Right lobe of liver (tissue), 6 donors: ENCODE data around the gene CDC42EP3. TPM values are rescaled to one million over a fixed set of nuclear protein-coding genes. Genes with fewer than 3 reads are reported as not detected.

Experiments used
- ATAC-seq, 4 donors: fragments of 200-7000 bp; cut with Tn5 transposase; one replicate each; pipeline ENCODE4 v1.9.1; 2020; ENCODE audit warnings: mild to moderate bottlenecking in 4 of 4, moderate library complexity in 4 of 4
- DNase-seq, 3 donors: peaks; one replicate each; pipeline ENCODE4 v3.0.0-alpha.2; 2020
- H3K27ac ChIP-seq, 3 donors: fragments of 200-600 bp; one replicate each; pipeline ENCODE4 v1.8.0; 2022
- H3K27me3 ChIP-seq, 2 donors: fragments of 200-600 bp; one replicate each; pipeline ENCODE4 v1.8.0; 2022
- H3K36me3 ChIP-seq, 4 donors: fragments of 200-600 bp; sonication (generic) in 1 of 4; one replicate each; pipeline versions ENCODE4 v1.5.1 to v1.8.0; 2017 to 2022; ENCODE audit warnings: control low read depth in 1 of 4
- H3K4me1 ChIP-seq, 4 donors: fragments of 200-600 bp; sonication (generic) in 1 of 4; one replicate each; pipeline versions ENCODE4 v1.5.1 to v1.8.0; 2017 to 2022; ENCODE audit warnings: control low read depth in 1 of 4
- H3K4me3 ChIP-seq, 3 donors: fragments of 200-600 bp; one replicate each; pipeline ENCODE4 v1.8.0; 2022
- H3K9me3 ChIP-seq, 4 donors: fragments of 200-600 bp; sonication (generic) in 1 of 4; one replicate each; pipeline versions ENCODE4 v1.5.1 to v1.8.0; 2017 to 2022; ENCODE audit warnings: control low read depth in 1 of 4
- POLR2A ChIP-seq: fragments of 450-650 bp; IDR thresholded peaks from one replicate; pipeline ENCODE4 v1.6.1; 2017; ENCODE audit warnings: antibody characterized with exemption, mild to moderate bottlenecking
- WGBS: methylation state at CpG from one replicate; pipeline ENCODE4 v1.1.6; 2018; ENCODE audit warnings: low coverage, low lambda C conversion rate; ENCODE audit not compliant: insufficient coverage; ENCODE audit errors: missing lambda C conversion rate; 5-methylcytosine and 5-hydroxymethylcytosine counted together
- intact Hi-C, 2 donors: fragments of 100-400 bp; cut with DNase I; formaldehyde crosslinking; loops; one replicate each; pipeline versions ENCODE4 v1.11.2 to v1.14.1; 2022
- total RNA-seq, 6 experiments: library from RNA; depleted of rRNA in 2 of 6; stranded (reverse); fragments of >200 nt in 2 of 6; fragmentation: NEBNext Ultra II Directional in 3 of 6; extraction: Animal tissue kit (Norgen Biotek cat#: 25700) in 3 of 6; gene quantifications; one replicate each; pipeline versions ENCODE4 v1.1.0 to v1.2.4, GENCODE V29; 2016 to 2023
- TF ChIP-seq, protein P1 (sequence below), 4 donors: fragments of 200-600 bp in 3 of 4; fragments of 450-650 bp in 1 of 4; IDR thresholded peaks; one replicate each; pipeline versions ENCODE4 v1.5.1 to v1.8.0; 2016 to 2022; ENCODE audit warnings: antibody characterized with exemption in 4 of 4, mild to moderate bottlenecking in 2 of 4
- donor health status: DM: no; HTN: yes; CAD: no.
- donor health status: DM: no; HTN: no; CAD: no.
- donor health status: DM: no; HTN: no; CAD: no.
- donor health status: DM: no; HTN: yes; CAD: no.
- donor health status: DM: no; HTN: yes; CAD: no.

The CDC42EP3 gene
- total RNA-seq, 6 experiments from 2014 or later, result 3.4 to 8.4 (median 6.0) TPM

- Histone ChIP-seq H3K27ac (no peak overlapping the region), H3K27me3 (no peaks in the 10 kb centered on the region), H3K9me3 (no peaks in the 10 kb centered on the region), H3K36me3 (no peaks in the 10 kb centered on the region), H3K4me3 (no peak overlapping the region), H3K4me1 (no peaks in the 10 kb centered on the region)
- TF ChIP-seq, protein P1, sequence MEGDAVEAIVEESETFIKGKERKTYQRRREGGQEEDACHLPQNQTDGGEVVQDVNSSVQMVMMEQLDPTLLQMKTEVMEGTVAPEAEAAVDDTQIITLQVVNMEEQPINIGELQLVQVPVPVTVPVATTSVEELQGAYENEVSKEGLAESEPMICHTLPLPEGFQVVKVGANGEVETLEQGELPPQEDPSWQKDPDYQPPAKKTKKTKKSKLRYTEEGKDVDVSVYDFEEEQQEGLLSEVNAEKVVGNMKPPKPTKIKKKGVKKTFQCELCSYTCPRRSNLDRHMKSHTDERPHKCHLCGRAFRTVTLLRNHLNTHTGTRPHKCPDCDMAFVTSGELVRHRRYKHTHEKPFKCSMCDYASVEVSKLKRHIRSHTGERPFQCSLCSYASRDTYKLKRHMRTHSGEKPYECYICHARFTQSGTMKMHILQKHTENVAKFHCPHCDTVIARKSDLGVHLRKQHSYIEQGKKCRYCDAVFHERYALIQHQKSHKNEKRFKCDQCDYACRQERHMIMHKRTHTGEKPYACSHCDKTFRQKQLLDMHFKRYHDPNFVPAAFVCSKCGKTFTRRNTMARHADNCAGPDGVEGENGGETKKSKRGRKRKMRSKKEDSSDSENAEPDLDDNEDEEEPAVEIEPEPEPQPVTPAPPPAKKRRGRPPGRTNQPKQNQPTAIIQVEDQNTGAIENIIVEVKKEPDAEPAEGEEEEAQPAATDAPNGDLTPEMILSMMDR (IDR thresholded peaks at IDR 0.05), result no peak
- no peak for TF ChIP-seq POLR2A
- peak in 1 of 4 donors; percentile 21 for ATAC-seq
- no peak for DNase-seq
- intact Hi-C loops, result no loop called here
- 80% methylated on average over 1 of the region's 17 CpGs for WGBS
Observed at GRCh38 chr2:37599688-37600525, 71.5 kb downstream of the CDC42EP3 start.

- no peak overlapping the region for H3K27ac ChIP-seq
- peaks cover 0 to 6% (median 3%) of the 10 kb centered on the region in 4 donors for H3K4me1 ChIP-seq
- no peaks in the 10 kb centered on the region for H3K27me3 ChIP-seq
- DNase-seq (no peak), ATAC-seq (no peak)
- H3K4me3 ChIP-seq, result no peak overlapping the region
- intact Hi-C loops, result no loop called here
- no peaks in the 10 kb centered on the region for H3K36me3 ChIP-seq
- TF ChIP-seq, protein P1 (IDR thresholded peaks at IDR 0.05), result no peak
- no peak for TF ChIP-seq POLR2A
- peaks cover 0 to 2% (median 0%) of the 10 kb centered on the region in 4 donors for H3K9me3 ChIP-seq
- WGBS, result 39% methylated on average over 2 of the region's 3 CpGs
Observed at GRCh38 chr2:37593694-37594093, 77.7 kb downstream of the CDC42EP3 start.

GRCh38 chr2:37593024-37593423, 78.4 kb downstream of the CDC42EP3 start:
- no peak overlapping the region for H3K4me3 ChIP-seq
- no peak for DNase-seq
- no peak for TF ChIP-seq POLR2A
- TF ChIP-seq, protein P1 (IDR thresholded peaks at IDR 0.05), result no peak
- WGBS, result 75% methylated on average over 3 of the region's 3 CpGs
- H3K27me3 ChIP-seq, result no peaks in the 10 kb centered on the region
- no peak overlapping the region for H3K27ac ChIP-seq
- H3K36me3 ChIP-seq, result no peaks in the 10 kb centered on the region
- intact Hi-C loops, result no loop called here
- H3K4me1 ChIP-seq, result peaks cover 0 to 6% (median 3%) of the 10 kb centered on the region in 4 donors
- H3K9me3 ChIP-seq, result peaks cover 0 to 2% (median 0%) of the 10 kb centered on the region in 4 donors
- no peak for ATAC-seq
